Prostate gland (tissue), 2 donors: ENCODE data around the gene PPP1R15B. TPM values are rescaled to one million over a fixed set of nuclear protein-coding genes. Genes with fewer than 3 reads are reported as not detected.
A peak's percentile ranks its signal among the peaks of the same experiment; 100 is the strongest.

Experiments used
- DNase-seq: peaks from one replicate; pipeline ENCODE4 v3.0.0-alpha.2; 2019; ENCODE audit warnings: low spot score
- H3K27ac ChIP-seq, 2 donors: fragments of 200-600 bp; sonication (generic); 2 replicates each; pipeline ENCODE4 v1.5.1; 2017 to 2019
- H3K27me3 ChIP-seq: fragments of 200-600 bp; sonication (generic); replicated peaks from 2 replicates; pipeline ENCODE4 v1.5.1; 2019; ENCODE audit not compliant: insufficient read depth
- H3K36me3 ChIP-seq, 2 donors: fragments of 200-600 bp; sonication (generic); 1 replicate in 1 of 2; 2 replicates in 1 of 2; pipeline versions ENCODE4 v1.5.1 to v1.8.1; 2017 to 2019
- H3K4me1 ChIP-seq: fragments of 200-600 bp; sonication (generic); replicated peaks from 2 replicates; pipeline ENCODE4 v1.5.1; 2019
- H3K4me3 ChIP-seq, 2 donors: fragments of 200-600 bp; sonication (generic); 2 replicates each; pipeline ENCODE4 v1.5.1; 2017 to 2019
- H3K9me3 ChIP-seq: fragments of 200-600 bp; sonication (generic); 2 replicates; pipeline ENCODE4 v1.5.1; 2017
- POLR2A ChIP-seq: fragments of 450-650 bp; IDR thresholded peaks from one replicate; pipeline ENCODE4 v1.6.1; 2016; ENCODE audit warnings: antibody characterized with exemption, mild to moderate bottlenecking
- POLR2AphosphoS5 ChIP-seq: sonication (generic); formaldehyde crosslinking; IDR thresholded peaks from one replicate; pipeline ENCODE4 v1.6.1; 2017; ENCODE audit warnings: antibody characterized with exemption
- WGBS: methylation state at CpG from one replicate; pipeline ENCODE4 v1.1.5; 2018; 5-methylcytosine and 5-hydroxymethylcytosine counted together
- intact Hi-C: fragments of 100-400 bp; cut with DNase I; formaldehyde crosslinking; loops from one replicate; pipeline ENCODE4 v1.14.2; 2022
- total RNA-seq, 2 donors: library from RNA; depleted of rRNA; stranded (reverse); fragments of >200 nt; gene quantifications; one replicate each; pipeline ENCODE4 v1.1.0, GENCODE V29; 2016
- TF ChIP-seq, protein P1 (sequence below), 4 experiments: fragments of 200-600 bp in 2 of 4; fragments of 450-650 bp in 2 of 4; sonication (generic) in 2 of 4; IDR thresholded peaks; 1 replicate in 3 of 4; 2 replicates in 1 of 4; pipeline ENCODE4 v1.5.1; 2016 to 2019; ENCODE audit warnings: antibody characterized with exemption in 4 of 4, mild to moderate bottlenecking in 2 of 4, moderate library complexity in 2 of 4

Gene PPP1R15B
- total RNA-seq, 2 donors from 2014 or later = 43.5 to 45.0 TPM

DNA sequence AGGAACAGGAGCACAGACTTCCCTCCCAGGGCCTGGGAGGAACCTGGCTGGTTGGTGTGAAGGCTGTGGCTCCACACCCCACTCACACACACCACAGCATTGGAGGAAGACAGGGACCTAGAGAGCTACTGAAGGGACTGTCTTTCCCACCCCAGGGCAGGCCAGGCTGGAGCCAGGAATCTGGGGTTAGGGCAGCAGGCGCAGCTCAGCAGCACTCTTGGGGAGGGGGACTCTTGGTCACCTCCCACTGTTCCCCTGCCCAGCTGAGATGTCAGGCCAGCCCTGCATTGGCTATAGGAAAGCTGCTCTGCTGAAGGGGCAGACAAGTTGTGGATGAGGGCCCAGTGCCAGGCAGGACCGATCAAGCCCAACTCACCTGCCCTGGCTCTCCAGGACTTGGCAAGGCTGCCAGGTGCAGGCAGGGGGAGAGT, 50.3 kb downstream of the PPP1R15B start:
- H3K27ac ChIP-seq = no peak overlapping the region
- peaks cover 7% of the 10 kb centered on the region for H3K4me1 ChIP-seq
- WGBS = 75% methylated on average over 2 of the region's 2 CpGs
- TF ChIP-seq, protein P1, sequence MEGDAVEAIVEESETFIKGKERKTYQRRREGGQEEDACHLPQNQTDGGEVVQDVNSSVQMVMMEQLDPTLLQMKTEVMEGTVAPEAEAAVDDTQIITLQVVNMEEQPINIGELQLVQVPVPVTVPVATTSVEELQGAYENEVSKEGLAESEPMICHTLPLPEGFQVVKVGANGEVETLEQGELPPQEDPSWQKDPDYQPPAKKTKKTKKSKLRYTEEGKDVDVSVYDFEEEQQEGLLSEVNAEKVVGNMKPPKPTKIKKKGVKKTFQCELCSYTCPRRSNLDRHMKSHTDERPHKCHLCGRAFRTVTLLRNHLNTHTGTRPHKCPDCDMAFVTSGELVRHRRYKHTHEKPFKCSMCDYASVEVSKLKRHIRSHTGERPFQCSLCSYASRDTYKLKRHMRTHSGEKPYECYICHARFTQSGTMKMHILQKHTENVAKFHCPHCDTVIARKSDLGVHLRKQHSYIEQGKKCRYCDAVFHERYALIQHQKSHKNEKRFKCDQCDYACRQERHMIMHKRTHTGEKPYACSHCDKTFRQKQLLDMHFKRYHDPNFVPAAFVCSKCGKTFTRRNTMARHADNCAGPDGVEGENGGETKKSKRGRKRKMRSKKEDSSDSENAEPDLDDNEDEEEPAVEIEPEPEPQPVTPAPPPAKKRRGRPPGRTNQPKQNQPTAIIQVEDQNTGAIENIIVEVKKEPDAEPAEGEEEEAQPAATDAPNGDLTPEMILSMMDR (IDR thresholded peaks at IDR 0.05) = no peak
- TF ChIP-seq POLR2A (no peak), POLR2AphosphoS5 (no peak)
- H3K36me3 ChIP-seq = no peaks in the 10 kb centered on the region
- intact Hi-C loops = loop anchor here (5.0 kb wide), 2 partner anchors 149 to 494 kb away; partner anchors contain the start of gene GOLT1A
- no peaks in the 10 kb centered on the region for H3K9me3 ChIP-seq
- no peak for DNase-seq
- no peaks in the 10 kb centered on the region for H3K27me3 ChIP-seq
- H3K4me3 ChIP-seq = no peak overlapping the region

DNA sequence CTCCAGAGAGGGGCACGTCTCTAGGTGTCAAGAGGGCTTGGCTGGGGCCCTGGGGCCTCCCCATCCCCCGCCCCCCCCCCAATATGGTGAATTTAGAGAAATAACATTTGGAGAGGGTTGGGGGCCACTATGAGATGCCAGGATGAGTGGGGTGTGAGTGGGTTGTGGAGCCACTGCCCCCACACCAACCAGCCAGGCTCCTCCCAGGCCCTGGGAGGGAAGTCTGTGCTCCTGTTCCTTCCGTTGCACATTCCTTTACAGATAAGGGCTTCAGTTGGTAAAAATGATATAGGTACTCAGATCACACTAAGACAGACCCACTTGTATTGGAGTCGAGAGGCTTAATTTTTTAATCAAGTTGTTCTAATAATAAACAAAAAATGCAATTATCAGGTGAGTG, 51.3 kb downstream of the PPP1R15B start:
- Histone ChIP-seq H3K27me3 (no peaks in the 10 kb centered on the region), H3K27ac (no peak overlapping the region), H3K9me3 (no peaks in the 10 kb centered on the region), H3K4me1 (peaks cover 7% of the 10 kb centered on the region), H3K4me3 (no peak overlapping the region), H3K36me3 (no peaks in the 10 kb centered on the region)
- 71% methylated on average over 4 of the region's 4 CpGs for WGBS
- intact Hi-C loops = loop anchor here (5.0 kb wide), 2 partner anchors 148 to 493 kb away; partner anchors contain the start of gene GOLT1A
- DNase-seq = no peak
- TF ChIP-seq, protein P1 (IDR thresholded peaks at IDR 0.05) = no peak
- TF ChIP-seq POLR2A = no peak
- no peak for TF ChIP-seq POLR2AphosphoS5

DNA sequence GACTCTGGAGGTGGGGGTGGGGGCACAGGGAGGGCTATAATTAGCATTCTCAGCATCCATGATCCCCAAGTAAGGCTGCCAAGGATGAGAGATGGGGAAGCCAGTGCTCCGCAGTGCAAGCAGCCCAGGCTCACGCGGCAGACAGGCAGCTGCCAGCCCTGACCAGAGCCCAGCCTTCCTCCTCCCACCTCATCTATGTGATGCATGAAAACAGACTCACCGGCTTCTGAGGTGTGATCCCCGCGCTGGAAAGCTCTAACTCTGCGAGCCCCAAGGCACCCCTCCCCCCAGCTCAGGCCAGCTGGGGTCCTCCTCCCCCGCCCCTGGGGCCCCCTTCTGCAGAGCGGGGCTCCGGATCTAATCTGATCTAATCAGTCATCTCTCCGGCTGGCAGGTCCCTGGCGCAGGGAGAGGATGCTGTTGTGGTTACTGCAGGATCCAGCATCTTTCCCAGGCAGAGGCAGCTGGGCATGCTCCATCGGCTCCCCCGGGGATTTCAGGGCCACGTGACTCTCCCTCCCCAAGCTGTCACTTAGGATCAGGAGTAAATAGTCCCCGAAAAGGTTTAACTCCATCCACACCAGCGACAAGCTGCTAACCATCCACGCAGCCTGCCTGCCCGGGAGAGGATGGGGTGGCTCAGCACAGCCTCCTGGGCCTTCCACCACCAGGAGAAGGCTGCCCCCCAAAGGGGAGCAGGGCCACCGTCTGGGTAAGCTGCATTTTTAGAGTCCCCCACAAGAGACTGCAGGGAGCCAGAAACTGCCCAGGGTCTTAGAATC, 52.0 kb downstream of the PPP1R15B start, which contains the start of gene PLEKHA6:
Gene PLEKHA6 (minus strand): TSS at position 456 of the 782 bp plus-strand sequence. CDS start 86,202 bp downstream, outside the sequence.
- H3K9me3 ChIP-seq = no peaks in the 10 kb centered on the region
- TF ChIP-seq POLR2AphosphoS5 = no peak
- TF ChIP-seq, protein P1 (IDR thresholded peaks at IDR 0.05) = peak in 1 of 4 experiments; percentile 15
- no peak for DNase-seq
- H3K4me3 ChIP-seq = peak within 1 kb of the TSS in 1 of 2 donors; percentile 7
- H3K4me1 ChIP-seq = peaks cover 7% of the 10 kb centered on the region
- H3K27ac ChIP-seq = no peak within 1 kb of the TSS
- H3K36me3 ChIP-seq = no peaks in the 10 kb centered on the region
- 12% methylated on average over 20 of the region's 20 CpGs for WGBS
- intact Hi-C loops = loop anchor here (5.0 kb wide), 2 partner anchors 147 to 492 kb away; partner anchors contain the start of gene GOLT1A
- no peaks in the 10 kb centered on the region for H3K27me3 ChIP-seq

- Histone ChIP-seq H3K9me3 (no peaks in the 10 kb centered on the region), H3K27ac (no peak overlapping the region), H3K4me1 (peaks cover 6% of the 10 kb centered on the region), H3K4me3 (no peak overlapping the region), H3K27me3 (no peaks in the 10 kb centered on the region), H3K36me3 (no peaks in the 10 kb centered on the region)
- intact Hi-C loops = no loop called here
- no peak for DNase-seq
- TF ChIP-seq POLR2A (no peak), POLR2AphosphoS5 (no peak)
- TF ChIP-seq, protein P1 (IDR thresholded peaks at IDR 0.05) = no peak
- 53% methylated on average over 5 of the region's 5 CpGs for WGBS
Measured at GRCh38 chr1:204359131-204359473, 52.5 kb downstream of the PPP1R15B start.

DNA sequence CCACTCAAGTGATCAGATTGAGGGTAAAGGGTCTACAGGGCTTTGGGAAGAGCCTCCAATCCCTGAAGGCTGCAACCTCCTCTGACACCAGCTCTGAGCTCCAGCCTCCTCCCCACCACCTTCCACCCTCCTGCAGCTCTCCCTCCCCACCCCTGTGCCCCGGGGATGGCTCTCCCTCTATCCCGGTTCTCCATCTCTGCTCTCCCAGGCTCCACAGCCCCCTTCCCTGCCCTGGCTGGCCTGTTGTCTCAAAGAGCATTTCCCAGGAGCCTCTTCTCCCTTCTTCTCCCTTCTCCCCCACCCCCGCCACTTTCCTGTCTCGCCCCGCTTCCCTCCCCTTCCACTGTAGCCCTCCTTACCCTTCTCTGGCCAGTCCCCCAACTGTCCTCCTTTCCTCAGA, 53.0 kb downstream of the PPP1R15B start:
- intact Hi-C loops = no loop called here
- TF ChIP-seq POLR2AphosphoS5 (no peak), POLR2A (no peak)
- TF ChIP-seq, protein P1 (IDR thresholded peaks at IDR 0.05) = no peak
- Histone ChIP-seq H3K4me1 (peaks cover 4% of the 10 kb centered on the region), H3K27me3 (no peaks in the 10 kb centered on the region), H3K36me3 (no peaks in the 10 kb centered on the region), H3K4me3 (no peak overlapping the region), H3K27ac (no peak overlapping the region), H3K9me3 (no peaks in the 10 kb centered on the region)
- 57% methylated on average over 5 of the region's 5 CpGs for WGBS
- no peak for DNase-seq
